A673 (cell line): ENCODE data around the gene NUB1. TPM values are rescaled to one million over a fixed set of nuclear protein-coding genes. Genes with fewer than 3 reads are reported as not detected.

ENCODE experiments used
- BruUV-seq: library from RNA; stranded (reverse); fragments of 400-500 nt; replicated peaks from 2 replicates; lab custom pipeline; 2021; lab: Mats Ljungman, UMichigan
- CTCF ChIA-PET: fragments of 300-600 bp; sonication (Branson Sonifier 250); formaldehyde crosslinking; loops from one replicate; lab custom pipeline; 2022; ENCODE audit warnings: antibody characterized with exemption; lab: Charles Lee
- POLR2A ChIA-PET: fragments of 300-600 bp; sonication (Branson Sonifier 250); formaldehyde crosslinking; loops from one replicate; lab custom pipeline; 2022; ENCODE audit warnings: antibody characterized with exemption; ENCODE audit not compliant: low non-redundant PET; lab: Charles Lee
- DNase-seq: peaks from one replicate; pipeline ENCODE4 v3.0.0-alpha.2; 2015; ENCODE audit warnings: low spot score
- H3K27ac ChIP-seq: fragments of 200-600 bp; sonication (generic); 2 replicates; pipeline ENCODE4 v1.5.1; 2016; ENCODE audit warnings: mixed run types, low read depth, mild to moderate bottlenecking, mixed read lengths, antibody characterized with exemption, low read length; ENCODE audit not compliant: poor library complexity, severe bottlenecking
- H3K27me3 ChIP-seq: fragments of 200-600 bp; sonication (generic); replicated peaks from 2 replicates; pipeline ENCODE4 v1.6.1; 2017; ENCODE audit warnings: mixed run types, low read depth, mild to moderate bottlenecking, mixed read lengths, antibody characterized with exemption, low read length; ENCODE audit not compliant: insufficient read depth, poor library complexity
- H3K36me3 ChIP-seq: fragments of 200-600 bp; sonication (generic); 2 replicates; pipeline ENCODE4 v1.6.1; 2016; ENCODE audit warnings: mixed run types, mild to moderate bottlenecking, mixed read lengths, antibody characterized with exemption, low read length; ENCODE audit not compliant: insufficient read depth, poor library complexity, severe bottlenecking
- H3K4me1 ChIP-seq: fragments of 200-600 bp; sonication (generic); 2 replicates; pipeline ENCODE4 v1.6.1; 2017; ENCODE audit warnings: mixed run types, mild to moderate bottlenecking, mixed read lengths, antibody characterized with exemption, low read length; ENCODE audit not compliant: insufficient read depth, poor library complexity, severe bottlenecking
- H3K4me3 ChIP-seq: fragments of 200-600 bp; sonication (generic); 2 replicates; pipeline ENCODE4 v1.5.1; 2016; ENCODE audit warnings: low read depth, mixed run types, mild to moderate bottlenecking, mixed read lengths, low read length; ENCODE audit not compliant: poor library complexity, severe bottlenecking
- H3K9me3 ChIP-seq: fragments of 200-600 bp; sonication (generic); 2 replicates; pipeline ENCODE4 v1.6.1; 2016; ENCODE audit warnings: mixed run types, low read depth, mild to moderate bottlenecking, mixed read lengths, antibody characterized with exemption, low read length; ENCODE audit not compliant: poor library complexity, severe bottlenecking
- CTCF ChIP-seq: fragments of 300-800, 200-600 bp; sonication (generic); conservative IDR thresholded peaks from 2 replicates; pipeline ENCODE4 v1.5.1; 2017; ENCODE audit warnings: low read depth, mild to moderate bottlenecking, antibody characterized with exemption, low read length, moderate library complexity, mixed read lengths
- EZH2 ChIP-seq: fragments of 200-600 bp; sonication (generic); IDR thresholded peaks from 2 replicates; pipeline ENCODE4 v1.6.1; 2017; ENCODE audit warnings: borderline replicate concordance, low read depth, mild to moderate bottlenecking, mixed read lengths, antibody characterized with exemption, low read length; ENCODE audit not compliant: poor library complexity, severe bottlenecking
- intact Hi-C: fragments of 100-400 bp; cut with micrococcal nuclease; formaldehyde crosslinking; loops from one replicate; pipeline ENCODE4 v1.10.0; 2022; ENCODE audit not compliant: unreplicated experiment
- total RNA-seq: library from RNA; stranded (reverse); gene quantifications from 2 replicates; pipeline ENCODE4 v1.2.3, GENCODE V29; 2021

Gene NUB1
- total RNA-seq, 1 experiment from 2014 or later: 36.9 TPM

- intact Hi-C loops: no loop called here
- no peak overlapping the region for H3K27ac ChIP-seq
- no peak overlapping the region for H3K4me3 ChIP-seq
- POLR2A ChIA-PET: no interaction called here
- H3K4me1 ChIP-seq: no peaks in the 10 kb centered on the region
- peak; percentile 23 for DNase-seq
- no peaks in the 10 kb centered on the region for H3K36me3 ChIP-seq
- no peaks in the 10 kb centered on the region for H3K27me3 ChIP-seq
- no peak for TF ChIP-seq CTCF
- no TSS peak for BruUV-seq
- peaks cover 5% of the 10 kb centered on the region for H3K9me3 ChIP-seq
- CTCF ChIA-PET: interaction anchor here (0.6 kb wide), 1 partner anchor 481 kb away, joined by 3 read pairs; no protein-coding TSS in a partner anchor
Measured at GRCh38 chr7:151309311-151309710, 32.3 kb upstream of the NUB1 start.

GRCh38 chr7:151310578-151310977 is 31.0 kb upstream of the NUB1 start:
- peak; percentile 53 for TF ChIP-seq CTCF
- TF ChIP-seq EZH2: no peak
- POLR2A ChIA-PET: no interaction called here
- intact Hi-C loops: no loop called here
- Histone ChIP-seq H3K27me3 (no peaks in the 10 kb centered on the region), H3K9me3 (peaks cover 5% of the 10 kb centered on the region), H3K36me3 (no peaks in the 10 kb centered on the region), H3K4me3 (no peak overlapping the region), H3K27ac (no peak overlapping the region), H3K4me1 (no peaks in the 10 kb centered on the region)
- no TSS peak for BruUV-seq
- DNase-seq: peak; percentile 53
- CTCF ChIA-PET: no interaction called here

- ChIA-PET POLR2A (no interaction called here), CTCF (interaction anchor here (0.7 kb wide), 1 partner anchor 52 kb away, joined by 4 read pairs; no protein-coding TSS in a partner anchor)
- Histone ChIP-seq H3K9me3 (peaks cover 5% of the 10 kb centered on the region), H3K27ac (no peak overlapping the region), H3K4me3 (no peak overlapping the region), H3K36me3 (no peaks in the 10 kb centered on the region), H3K27me3 (no peaks in the 10 kb centered on the region), H3K4me1 (no peaks in the 10 kb centered on the region)
- no TSS peak for BruUV-seq
- DNase-seq: peak; percentile 55
- intact Hi-C loops: no loop called here
- peak; percentile 47 for TF ChIP-seq CTCF
- TF ChIP-seq EZH2: no peak
Measured at GRCh38 chr7:151311294-151311864, 30.2 kb upstream of the NUB1 start.
